Neuronal stem cell (in vitro differentiated cells): Measurements from ENCODE around the gene TMC7.
"Not testable (repeated sequence)": the region's sequence is repeated elsewhere in the genome, so short reads cannot be mapped to it uniquely, and the experiment has no call there.

Experiments used
- DNase-seq: peaks from one replicate; pipeline ENCODE4 v3.0.0-alpha.2; 2013; ENCODE audit warnings: low spot score
- H2AFZ ChIP-seq: one replicate; pipeline ENCODE4 v1.6.1; 2013; ENCODE audit warnings: mild to moderate bottlenecking, low read length, inconsistent platforms
- H2AK5ac ChIP-seq: 2 replicates; pipeline ENCODE4 v1.6.1; 2013; ENCODE audit warnings: low read depth, mild to moderate bottlenecking, inconsistent platforms, low read length, moderate library complexity, mixed read lengths
- H2BK120ac ChIP-seq: 2 replicates; pipeline ENCODE4 v1.6.1; 2013; ENCODE audit warnings: low read depth, mild to moderate bottlenecking, inconsistent platforms, low read length, moderate library complexity, mixed read lengths
- H2BK12ac ChIP-seq: one replicate; pipeline ENCODE4 v1.6.1; 2013; ENCODE audit warnings: low read length, inconsistent platforms
- H2BK15ac ChIP-seq: 2 replicates; pipeline ENCODE4 v1.6.1; 2013; ENCODE audit warnings: mild to moderate bottlenecking, low read length, inconsistent platforms, mixed read lengths
- H2BK5ac ChIP-seq: one replicate; pipeline ENCODE4 v1.6.1; 2013; ENCODE audit warnings: inconsistent platforms, mild to moderate bottlenecking, low read length, moderate library complexity
- H3K14ac ChIP-seq: one replicate; pipeline ENCODE4 v1.6.1; 2013; ENCODE audit warnings: low read length, inconsistent platforms
- H3K18ac ChIP-seq: 2 replicates; pipeline ENCODE4 v1.6.1; 2013; ENCODE audit warnings: low read length, inconsistent platforms
- H3K23ac ChIP-seq: 2 replicates; pipeline ENCODE4 v1.6.1; 2013; ENCODE audit warnings: low read depth, mild to moderate bottlenecking, mixed read lengths, low read length, inconsistent platforms; ENCODE audit not compliant: poor library complexity
- H3K27ac ChIP-seq: replicated peaks from 3 replicates; pipeline ENCODE4 v1.5.1; 2013; ENCODE audit warnings: low read length, inconsistent platforms
- H3K27me3 ChIP-seq, 3 experiments: 2 replicates each; pipeline ENCODE4 v1.6.1; 2013; ENCODE audit warnings: low read length in 3 of 3, mild to moderate bottlenecking in 2 of 3, inconsistent platforms in 1 of 3, low read depth in 1 of 3, mixed read lengths in 1 of 3, moderate library complexity in 1 of 3; ENCODE audit not compliant: control insufficient read depth in 3 of 3, insufficient read depth in 3 of 3
- H3K36me3 ChIP-seq, 2 donors: replicated peaks in 1 of 2; 2 replicates each; pipeline ENCODE4 v1.6.1; 2013; ENCODE audit warnings: low read length in 2 of 2; ENCODE audit not compliant: control insufficient read depth in 2 of 2, insufficient read depth in 2 of 2
- H3K4ac ChIP-seq: 2 replicates; pipeline ENCODE4 v1.6.1; 2013; ENCODE audit warnings: inconsistent platforms, mild to moderate bottlenecking, low read length, moderate library complexity
- H3K4me1 ChIP-seq, 2 donors: 1 replicate in 1 of 2; 2 replicates in 1 of 2; pipeline ENCODE4 v1.6.1; 2013; ENCODE audit warnings: low read length in 2 of 2, low read depth in 1 of 2; ENCODE audit not compliant: control insufficient read depth in 2 of 2, insufficient read depth in 1 of 2
- H3K4me2 ChIP-seq: one replicate; pipeline ENCODE4 v1.6.1; 2013; ENCODE audit warnings: mild to moderate bottlenecking, low read length, inconsistent platforms; ENCODE audit not compliant: insufficient read depth, poor library complexity, severe bottlenecking
- H3K4me3 ChIP-seq, 2 donors: 2 replicates each; pipeline ENCODE4 v1.5.1; 2013; ENCODE audit warnings: low read length in 2 of 2, mild to moderate bottlenecking in 2 of 2, inconsistent platforms in 1 of 2, moderate library complexity in 1 of 2
- H3K79me1 ChIP-seq: one replicate; pipeline ENCODE4 v1.6.1; 2013; ENCODE audit warnings: low read depth, mild to moderate bottlenecking, inconsistent platforms, low read length, moderate library complexity
- H3K9ac ChIP-seq: one replicate; pipeline ENCODE4 v1.6.1; 2013; ENCODE audit warnings: mild to moderate bottlenecking, low read depth, low read length, inconsistent platforms; ENCODE audit not compliant: poor library complexity
- H3K9me3 ChIP-seq, 2 donors: replicated peaks in 1 of 2; 2 replicates each; pipeline versions ENCODE3 to v1.6.1; 2013; ENCODE audit warnings: low read length in 2 of 2, mild to moderate bottlenecking in 2 of 2, inconsistent platforms in 1 of 2, low read depth in 1 of 2, mixed read lengths in 1 of 2, moderate library complexity in 1 of 2; ENCODE audit not compliant: control insufficient read depth in 2 of 2, insufficient read depth in 1 of 2
- H4K8ac ChIP-seq: one replicate; pipeline ENCODE4 v1.6.1; 2013; ENCODE audit warnings: low read depth, mild to moderate bottlenecking, inconsistent platforms, low read length, moderate library complexity
- H4K91ac ChIP-seq: one replicate; pipeline ENCODE4 v1.6.1; 2013; ENCODE audit warnings: low read length, low read depth, mild to moderate bottlenecking, inconsistent platforms; ENCODE audit not compliant: poor library complexity
- WGBS, 2 donors: extraction: QIAGEN DNeasy Blood & Tissue Kit; methylation state at CpG; one replicate each; pipeline ENCODE4 v1.1.7; 2013; ENCODE audit warnings: missing lambda C conversion rate in 2 of 2, mixed read lengths in 1 of 2; ENCODE audit not compliant: insufficient read length in 2 of 2, insufficient replicate concordance in 1 of 2; ENCODE audit errors: extremely low coverage in 2 of 2; 5-methylcytosine and 5-hydroxymethylcytosine counted together

TMC7 gene

GRCh38 chr16:18948372-18949020 is 35.2 kb upstream of the TMC7 start:
- Histone ChIP-seq H3K9ac (no peak overlapping the region), H3K18ac (no peak overlapping the region), H2AK5ac (no peak overlapping the region), H2BK120ac (no peak overlapping the region), H3K4me1 (no peaks in the 10 kb centered on the region), H2AFZ (no peak overlapping the region), H3K27me3 (no peaks in the 10 kb centered on the region), H3K79me1 (no peaks in the 10 kb centered on the region), H2BK15ac (no peak overlapping the region), H3K4ac (no peak overlapping the region), H4K8ac (no peak overlapping the region), H3K14ac (no peak overlapping the region), H3K23ac (no peak overlapping the region), H3K9me3 (no peaks in the 10 kb centered on the region), H2BK5ac (no peak overlapping the region), H2BK12ac (no peak overlapping the region), H4K91ac (no peak overlapping the region), H3K4me2 (no peak overlapping the region), H3K36me3 (no peaks in the 10 kb centered on the region), H3K4me3 (no peak overlapping the region), H3K27ac (no peak overlapping the region)
- DNase-seq: no peak
- no CpG with 5 or more reads among the region's 9 CpGs for WGBS, 2 donors

GRCh38 chr16:18950469-18951185 is 33.1 kb upstream of the TMC7 start:
- no peak for DNase-seq
- Histone ChIP-seq H2BK120ac (no peak overlapping the region), H3K4me2 (no peak overlapping the region), H2BK5ac (no peak overlapping the region), H3K4ac (no peak overlapping the region), H3K9ac (no peak overlapping the region), H3K36me3 (no peaks in the 10 kb centered on the region), H2BK12ac (no peak overlapping the region), H3K4me1 (no peaks in the 10 kb centered on the region), H2BK15ac (no peak overlapping the region), H3K4me3 (no peak overlapping the region), H3K27ac (no peak overlapping the region), H3K14ac (peak overlapping the region; percentile 12), H2AFZ (no peak overlapping the region), H3K9me3 (no peaks in the 10 kb centered on the region), H3K79me1 (no peaks in the 10 kb centered on the region), H3K23ac (no peak overlapping the region), H4K91ac (no peak overlapping the region), H3K27me3 (no peaks in the 10 kb centered on the region), H3K18ac (no peak overlapping the region), H2AK5ac (no peak overlapping the region), H4K8ac (no peak overlapping the region)
- no CpG with 5 or more reads among the region's 11 CpGs for WGBS, 2 donors

DNA sequence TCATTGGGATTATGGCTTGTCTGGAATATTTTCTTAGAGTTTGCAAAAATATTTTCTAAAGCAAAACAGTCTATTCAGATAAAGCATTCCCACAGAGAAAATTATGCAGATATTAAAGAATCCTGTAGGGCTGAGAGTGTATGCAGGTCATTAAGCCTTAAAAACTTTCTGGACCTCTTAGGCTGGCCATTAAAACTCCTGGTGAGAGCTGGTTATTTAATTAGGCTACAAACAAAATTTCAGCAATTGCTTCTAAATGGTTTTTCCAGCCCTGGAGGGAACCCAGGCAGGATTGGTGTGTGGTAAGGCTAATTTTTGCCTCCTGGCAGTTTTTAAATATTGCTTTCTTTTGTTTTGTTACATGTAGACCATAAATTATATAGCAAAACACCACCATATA is 30.2 kb upstream of the TMC7 start:
- H3K4ac ChIP-seq: no peak overlapping the region
- no peak overlapping the region for H4K8ac ChIP-seq
- no peak overlapping the region for H2BK15ac ChIP-seq
- H2BK12ac ChIP-seq: no peak overlapping the region
- H3K18ac ChIP-seq: no peak overlapping the region
- H3K27ac ChIP-seq: no peak overlapping the region
- H3K23ac ChIP-seq: no peak overlapping the region
- no peak overlapping the region for H3K4me2 ChIP-seq
- peaks cover 0 to 3% of the 10 kb centered on the region in 2 donors for H3K4me1 ChIP-seq
- H2AK5ac ChIP-seq: no peak overlapping the region
- H2AFZ ChIP-seq: no peak overlapping the region
- no peak overlapping the region for H3K4me3 ChIP-seq
- H3K27me3 ChIP-seq: peaks cover 0 to 6% (median 0%) of the 10 kb centered on the region in 3 experiments
- no peak overlapping the region for H3K9ac ChIP-seq
- H3K9me3 ChIP-seq: no peaks in the 10 kb centered on the region
- no peak overlapping the region for H4K91ac ChIP-seq
- H3K36me3 ChIP-seq: no peaks in the 10 kb centered on the region
- H2BK120ac ChIP-seq: no peak overlapping the region
- no peaks in the 10 kb centered on the region for H3K79me1 ChIP-seq
- no peak overlapping the region for H3K14ac ChIP-seq
- DNase-seq: no peak
- H2BK5ac ChIP-seq: no peak overlapping the region

DNA sequence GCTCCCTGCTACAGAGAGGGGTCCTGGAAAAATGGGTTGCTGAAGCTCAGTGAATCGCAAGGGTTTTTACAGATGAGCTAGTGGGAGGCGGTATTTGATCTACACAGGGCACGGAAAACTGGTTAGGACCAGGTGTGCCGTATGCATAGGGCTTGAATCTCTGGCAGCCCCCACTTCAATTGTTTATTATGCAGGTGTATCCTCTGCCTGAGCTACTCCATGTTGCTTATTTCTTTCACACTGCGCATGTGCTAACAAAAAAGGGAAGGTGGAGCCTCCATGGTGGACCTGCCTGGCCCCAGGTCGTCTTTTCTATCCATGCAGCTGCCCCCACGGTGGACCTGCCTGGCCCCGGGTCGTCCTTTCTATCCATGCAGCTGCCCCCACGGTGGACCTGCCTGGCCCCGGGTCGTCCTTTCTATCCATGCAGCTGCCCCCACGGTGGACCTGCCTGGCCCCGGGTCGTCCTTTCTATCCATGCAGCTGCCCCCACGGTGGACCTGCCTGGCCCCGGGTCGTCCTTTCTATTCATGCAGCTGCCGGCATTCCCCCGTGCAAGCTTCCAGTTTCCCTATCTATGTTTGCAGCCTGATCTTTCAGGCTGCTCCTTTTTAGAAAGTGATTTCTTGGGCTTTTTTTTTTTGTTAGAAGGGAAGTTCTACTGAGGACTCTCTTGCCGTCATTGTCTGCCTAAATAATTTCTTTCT is 27.7 kb upstream of the TMC7 start:
- not testable (repeated sequence) for H2BK120ac ChIP-seq, H2BK5ac ChIP-seq, H2BK12ac ChIP-seq, H3K9me3 ChIP-seq, H4K91ac ChIP-seq, H3K36me3 ChIP-seq, H3K27me3 ChIP-seq, H4K8ac ChIP-seq, H3K18ac ChIP-seq, H3K23ac ChIP-seq, H3K14ac ChIP-seq, H3K9ac ChIP-seq, H3K4me3 ChIP-seq, DNase-seq, H3K79me1 ChIP-seq, H3K4me2 ChIP-seq, H3K27ac ChIP-seq, H2AK5ac ChIP-seq, H2BK15ac ChIP-seq, H3K4ac ChIP-seq
- Histone ChIP-seq H2AFZ (peak overlapping the region; percentile 28), H3K4me1 (peaks cover 5 to 11% of the 10 kb centered on the region in 2 donors)
- no CpG with 5 or more reads among the region's 21 CpGs for WGBS, 2 donors
